GM12892 (cell line): ENCODE data around the gene HHAT.

ENCODE experiments used
- POLR2A ChIP-seq: IDR thresholded peaks from 2 replicates; pipeline ENCODE4 v1.6.1; 2011; ENCODE audit warnings: low read depth, low read length, control low read depth
- TAF1 ChIP-seq: IDR thresholded peaks from 2 replicates; pipeline ENCODE4 v1.6.1; 2011; ENCODE audit warnings: low read depth, mild to moderate bottlenecking, control low read depth, low read length, borderline replicate concordance

DNA sequence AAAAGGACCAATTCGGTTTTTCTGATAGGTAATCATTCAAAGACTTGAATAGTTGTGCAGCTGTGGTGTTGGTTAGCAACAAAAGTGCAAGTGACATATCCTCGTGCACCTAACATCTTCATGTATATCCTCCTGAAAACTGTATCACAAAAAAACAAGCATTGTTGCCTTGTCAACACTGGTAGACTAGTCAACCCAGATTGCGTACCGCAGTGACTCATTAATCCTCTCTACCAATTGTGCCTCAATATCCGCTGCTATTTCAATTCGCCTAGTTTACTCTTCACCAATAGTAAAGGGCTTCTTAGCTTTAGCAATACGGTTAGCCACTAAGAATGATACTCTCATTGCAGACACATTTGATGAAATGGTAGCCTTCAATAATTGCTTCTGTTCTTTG, 3.5 kb downstream of the HHAT start:
- TF ChIP-seq POLR2A (no peak), TAF1 (no peak)
